ENCODE results near the gene ANKRA2. TPM values are rescaled to one million over a fixed set of nuclear protein-coding genes. Genes with fewer than 3 reads are reported as not detected.

ANKRA2 gene
- total and polyA plus RNA-seq, 2 donors (not counting 3 experiments of a cell fraction or from before 2014, with no cell fraction given), result 8.6 to 19.5 TPM

- peaks cover 13% of the 10 kb centered on the region for H3K4me1 ChIP-seq (ENCODE audit: control insufficient read depth, extremely low read depth, insufficient read depth, low read length)
- CTCF ChIA-PET, result interaction anchor here (1.2 kb wide), 1 partner anchor 78 kb away, joined by 3 read pairs; no protein-coding TSS in a partner anchor
Observed at GRCh38 chr5:73615085-73615484, 49.6 kb upstream of the ANKRA2 start.

More at GRCh38 chr5:73615085-73615484, 49.6 kb upstream of the ANKRA2 start:
- dilution Hi-C loops (cut with MboI; ENCODE audit: extremely low pct_ligation_motif_present, low sequenced_read_pairs) (no loop called here), intact Hi-C loops (cut with micrococcal nuclease) (no loop called here)
- Histone ChIP-seq H2AFZ (ENCODE audit: low read depth, low read length) (no peak overlapping the region), H3K9ac (replicated peaks; ENCODE audit: extremely low read depth, insufficient read depth, low read length) (no peak overlapping the region), H3K36me3 (ENCODE audit: control insufficient read depth in 2 of 2, extremely low read depth in 1 of 2, insufficient read depth in 2 of 2, low read length in 2 of 2) (no peaks in the 10 kb centered on the region), H4K20me1 (replicated peaks; ENCODE audit: control insufficient read depth, extremely low read depth, insufficient read depth, low read length) (no peaks in the 10 kb centered on the region), H3K4me3 (replicated peaks in 1 of 3; ENCODE audit: insufficient read depth in 1 of 3, low read depth in 1 of 3, low read length in 3 of 3) (no peak overlapping the region), H3K9me1 (replicated peaks; ENCODE audit: control insufficient read depth, extremely low read depth, insufficient read depth, low read length) (no peaks in the 10 kb centered on the region), H3K27ac (ENCODE audit: insufficient read depth, low read depth, low read length) (no peak overlapping the region), H3K9me3 (replicated peaks; ENCODE audit: control insufficient read depth, insufficient read depth, low read length) (no peaks in the 10 kb centered on the region), H3K27me3 (ENCODE audit: control insufficient read depth in 2 of 2, insufficient read depth in 2 of 2, low read length in 2 of 2) (no peaks in the 10 kb centered on the region), H3K4me2 (ENCODE audit: insufficient read depth, low read length) (no peak overlapping the region), H3K79me2 (ENCODE audit: control insufficient read depth, insufficient read depth, low read length) (no peaks in the 10 kb centered on the region)
- TF ChIP-seq JUN (IDR thresholded peaks at IDR 0.05; ENCODE audit: borderline replicate concordance, insufficient read depth, insufficient read length, low read depth) (no peak), CTCF (IDR thresholded peaks at IDR 0.05; ENCODE audit: extremely low read depth in 1 of 2, insufficient read depth in 1 of 2, low read depth in 1 of 2, low read length in 2 of 2) (no peak), POLR2AphosphoS5 (IDR thresholded peaks at IDR 0.05; ENCODE audit: insufficient read depth, low read depth, low read length) (no peak), POLR2A (IDR thresholded peaks at IDR 0.05; ENCODE audit: low read depth, low read length) (no peak), FOS (IDR thresholded peaks at IDR 0.05; ENCODE audit: borderline replicate concordance, insufficient read depth, low read length) (no peak)
- FAIRE-seq, result no peak
- POLR2A ChIA-PET, result no interaction called here
- no peak for DNase-seq (ENCODE audit: low read depth, low spot score)
- no TSS peak for BruUV-seq (replicated peaks)
